ENCODE results near the gene KIF26B.

Gene KIF26B

DNA sequence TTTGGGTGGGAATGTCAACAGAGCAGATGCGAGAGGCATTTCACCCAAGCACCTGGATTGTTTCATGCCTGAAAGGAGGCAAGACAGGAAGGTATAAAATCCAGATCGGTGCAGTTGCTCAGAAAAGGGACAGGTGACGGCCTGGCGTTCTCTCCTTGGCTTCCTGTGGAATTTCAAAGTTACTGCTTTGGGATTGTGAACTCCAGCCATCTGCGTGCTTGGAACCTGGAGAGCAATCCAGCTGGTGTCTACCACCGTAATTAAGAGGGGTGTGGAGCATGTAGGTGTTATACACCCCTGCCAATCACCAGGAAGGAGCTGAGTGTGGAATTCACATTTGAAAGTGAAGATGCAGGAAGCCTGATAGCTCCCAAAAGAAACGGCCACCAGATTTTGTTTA is 286.1 kb downstream of the KIF26B start:
- no peak for DNase-seq

- DNase-seq = no peak
Observed at GRCh38 chr1:245441689-245442088, 286.9 kb downstream of the KIF26B start.

DNA sequence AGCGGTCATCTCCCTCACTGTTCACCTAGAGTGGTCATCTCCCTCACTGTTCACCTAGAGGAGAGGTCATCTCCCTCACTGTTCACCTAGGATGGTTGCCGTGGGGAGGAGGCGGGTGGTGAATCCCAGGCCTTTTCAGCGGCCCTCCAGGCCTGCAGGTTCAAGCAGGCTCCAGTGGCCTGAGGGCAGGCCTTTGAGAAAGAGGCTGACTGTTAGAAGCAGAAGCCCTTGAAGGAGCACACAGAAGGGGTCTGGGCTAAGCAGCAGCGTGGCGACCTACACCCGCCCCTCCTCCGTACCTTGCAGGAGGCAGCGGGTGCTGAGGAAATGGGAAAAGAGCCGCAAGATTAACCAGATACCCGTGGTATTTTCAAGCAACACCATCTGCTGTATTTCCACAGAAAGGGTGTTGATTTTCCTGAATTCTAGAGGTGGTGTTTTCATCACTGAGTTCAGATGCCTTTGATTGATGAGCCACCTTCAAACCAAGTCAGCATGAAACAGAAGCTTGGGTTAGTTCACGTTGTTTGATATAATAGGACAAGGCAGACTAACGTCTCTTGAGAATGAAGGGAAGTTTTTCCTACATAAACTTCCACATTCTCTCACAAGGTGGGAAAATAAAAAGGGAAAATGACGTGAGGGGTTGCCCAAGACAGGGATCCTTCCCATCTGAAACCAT is 289.5 kb downstream of the KIF26B start:
- DNase-seq = no peak

GRCh38 chr1:245444945-245445344 is 290.2 kb downstream of the KIF26B start:
- DNase-seq = no peak

- DNase-seq = no peak
Observed at GRCh38 chr1:245448531-245448930, 293.7 kb downstream of the KIF26B start.

GRCh38 chr1:245448975-245449431 is 294.2 kb downstream of the KIF26B start:
- DNase-seq = no peak

DNA sequence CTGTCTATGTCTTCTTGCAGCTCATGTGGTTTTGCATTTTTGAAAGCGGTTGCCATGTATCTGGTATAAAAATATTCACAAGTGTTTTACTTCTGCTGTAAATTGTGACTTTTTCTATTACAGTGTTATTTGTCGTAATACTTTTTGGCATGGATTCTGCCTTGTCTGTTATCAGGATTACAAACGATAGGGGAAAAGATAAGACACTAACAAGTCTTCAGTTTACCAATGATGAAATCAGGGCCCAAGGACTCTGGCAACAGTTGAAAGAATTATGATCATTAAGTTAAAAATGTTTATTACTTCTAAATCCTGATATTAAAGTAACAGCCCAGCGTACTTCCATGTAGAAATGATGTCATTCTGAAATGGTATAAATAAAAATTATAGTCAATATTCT is 298.8 kb downstream of the KIF26B start:
- no peak for DNase-seq

- no peak for DNase-seq
Observed at GRCh38 chr1:245454051-245454450, 299.3 kb downstream of the KIF26B start.

GRCh38 chr1:245457562-245457961 is 302.8 kb downstream of the KIF26B start:
- no peak for DNase-seq

GRCh38 chr1:245458234-245458633 is 303.4 kb downstream of the KIF26B start:
- no peak for DNase-seq

DNA sequence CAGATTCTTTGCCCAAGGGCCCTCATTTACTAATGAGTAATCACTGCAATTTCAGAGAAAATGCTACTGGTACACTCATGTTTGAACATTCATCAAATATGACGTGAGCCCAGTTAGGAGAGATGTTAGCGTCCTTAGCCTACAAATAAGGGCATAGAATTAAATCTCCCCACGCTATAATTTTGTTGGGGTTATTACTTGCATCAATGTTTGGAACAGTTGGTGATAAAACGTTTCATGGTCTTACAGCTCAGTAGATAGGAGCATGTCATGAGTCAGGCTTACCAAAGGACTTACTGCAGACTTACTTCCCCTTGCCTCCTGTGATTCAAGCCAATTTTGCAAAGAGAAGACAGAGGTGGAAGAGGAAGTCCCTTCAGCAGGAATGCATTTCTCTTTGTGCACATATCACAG is 304.0 kb downstream of the KIF26B start:
- DNase-seq = no peak

DNA sequence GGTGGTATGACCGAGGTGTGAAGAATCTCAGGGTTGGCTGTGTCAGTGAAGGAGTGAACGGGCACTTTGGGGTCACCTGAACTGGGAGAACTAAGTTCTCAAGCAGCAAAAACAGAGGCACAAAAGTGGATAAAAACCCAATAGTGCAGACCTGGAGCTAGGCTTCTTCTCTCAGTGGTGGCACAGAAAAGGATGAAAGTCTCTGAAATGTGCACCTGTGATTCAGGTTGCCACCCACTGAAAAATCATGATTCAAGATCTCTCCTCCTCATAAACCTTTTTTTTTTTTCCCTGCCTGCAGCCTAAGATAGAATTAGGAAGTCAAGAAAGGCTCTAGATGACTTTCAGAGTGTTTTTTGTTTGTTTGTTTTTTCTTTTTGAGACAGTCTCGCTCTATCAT is 304.8 kb downstream of the KIF26B start:
- no peak for DNase-seq

DNA sequence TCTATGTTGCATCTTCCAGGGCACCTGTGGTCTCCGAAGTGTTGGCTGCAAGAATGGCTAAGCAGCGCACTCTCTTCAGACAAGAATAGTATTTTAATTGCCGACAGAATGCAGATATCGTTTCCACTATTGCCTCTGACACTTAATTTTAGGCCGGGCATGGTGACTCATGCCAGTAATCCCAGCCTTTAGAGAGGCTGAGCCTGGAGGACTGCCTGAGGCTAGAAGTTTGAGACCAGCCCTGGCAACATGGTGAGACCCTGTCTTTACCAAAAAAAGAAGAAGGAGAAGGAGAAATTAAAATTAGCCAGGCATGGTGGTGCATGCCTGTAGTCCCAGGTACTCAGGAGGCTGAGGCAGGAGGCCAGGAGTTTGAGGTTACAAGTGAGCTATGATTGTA is 306.9 kb downstream of the KIF26B start:
- DNase-seq = no peak

DNA sequence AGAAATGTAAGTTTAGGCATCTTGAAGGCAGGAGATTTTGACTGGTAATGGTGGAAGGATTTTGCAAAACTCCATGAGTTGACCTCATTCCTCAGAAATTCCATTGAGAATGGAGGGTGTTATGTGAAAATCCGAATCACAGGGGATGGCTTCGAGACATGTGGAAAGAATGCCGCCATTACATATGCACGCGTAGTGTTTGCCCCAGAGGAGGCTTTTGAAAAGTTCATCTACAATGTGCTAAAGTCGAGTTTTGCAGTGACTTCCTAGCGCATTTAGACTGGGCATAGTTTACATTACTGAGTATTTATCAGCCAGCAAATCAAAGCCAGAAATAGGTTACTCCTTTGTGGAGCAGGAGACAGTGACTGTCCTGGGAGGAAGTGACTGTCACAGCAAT is 307.4 kb downstream of the KIF26B start:
- DNase-seq = no peak

- no peak for DNase-seq
Observed at GRCh38 chr1:245463392-245464165, 308.8 kb downstream of the KIF26B start.

GRCh38 chr1:245464290-245464689 is 309.5 kb downstream of the KIF26B start:
- no peak for DNase-seq

DNA sequence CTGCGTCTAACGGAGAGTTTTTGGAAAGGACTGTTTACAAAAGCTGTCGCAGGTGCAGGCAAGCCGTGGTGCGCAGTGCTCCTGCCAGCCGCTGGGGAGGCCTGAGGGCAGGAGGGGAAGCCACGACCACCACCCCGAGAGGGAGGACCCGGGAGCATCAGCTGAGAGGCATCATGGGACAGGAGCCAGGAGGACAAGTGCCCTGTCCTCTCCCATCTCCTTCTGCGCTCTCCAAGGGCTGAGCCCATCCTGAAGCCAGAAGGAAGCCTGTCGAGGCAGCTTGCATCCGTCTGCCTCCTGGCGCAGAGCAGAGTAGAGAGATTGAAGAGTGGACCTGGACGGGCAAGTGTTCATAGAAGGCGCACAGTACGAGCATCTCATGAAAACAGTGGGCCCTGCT is 310.9 kb downstream of the KIF26B start:
- no peak for DNase-seq

- DNase-seq = no peak
Observed at GRCh38 chr1:245466261-245466660, 311.5 kb downstream of the KIF26B start.

GRCh38 chr1:245467804-245468203 is 313.0 kb downstream of the KIF26B start:
- DNase-seq = no peak

- no peak for DNase-seq
Observed at GRCh38 chr1:245469006-245469405, 314.2 kb downstream of the KIF26B start.

GRCh38 chr1:245469734-245470133 is 314.9 kb downstream of the KIF26B start:
- DNase-seq = no peak

DNA sequence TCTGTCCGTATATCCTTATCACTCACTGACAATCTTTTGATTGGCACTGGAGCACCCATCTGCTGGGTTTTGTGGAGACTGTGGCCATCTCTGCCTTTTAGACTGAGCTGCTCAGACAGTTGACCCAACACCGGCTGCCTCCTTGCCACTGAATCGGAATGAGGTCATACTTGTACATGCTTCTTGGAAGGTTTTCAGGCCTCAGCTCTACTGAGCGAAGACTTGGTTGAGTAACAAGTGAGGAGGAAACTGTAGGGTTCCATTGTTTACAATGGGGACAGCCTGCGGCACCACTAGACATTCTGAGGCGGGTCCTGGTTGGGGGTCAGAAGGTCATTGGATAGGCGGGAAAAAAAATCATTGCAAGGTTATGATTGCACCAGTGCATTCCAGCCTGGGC is 320.3 kb downstream of the KIF26B start:
- no peak for DNase-seq

- DNase-seq = no peak
Observed at GRCh38 chr1:245475961-245476516, 321.3 kb downstream of the KIF26B start.

- no peak for DNase-seq
Observed at GRCh38 chr1:245477941-245478340, 323.2 kb downstream of the KIF26B start.

All from activated naive CD4-positive, alpha-beta T cell (primary cell).